Hindlimb muscle (tissue), 1 donor: ENCODE results near the gene TNP2. TPM values are rescaled to one million over a fixed set of nuclear protein-coding genes. Genes with fewer than 3 reads are reported as not detected.
"Not testable (repeated sequence)": the region's sequence is repeated elsewhere in the genome, so short reads cannot be mapped to it uniquely, and the experiment has no call there.

Source experiments
- DNase-seq: peaks from one replicate; pipeline ENCODE4 v3.0.0-alpha.2; 2013
- polyA plus RNA-seq: library from polyadenylated mRNA; unstranded; fragments of 120-200 nt; gene quantifications from one replicate; pipeline ENCODE4 v1.2.1, GENCODE V29; 2013; ENCODE audit not compliant: insufficient read length

Gene TNP2
- polyA plus RNA-seq, 1 donor = not detected

DNA sequence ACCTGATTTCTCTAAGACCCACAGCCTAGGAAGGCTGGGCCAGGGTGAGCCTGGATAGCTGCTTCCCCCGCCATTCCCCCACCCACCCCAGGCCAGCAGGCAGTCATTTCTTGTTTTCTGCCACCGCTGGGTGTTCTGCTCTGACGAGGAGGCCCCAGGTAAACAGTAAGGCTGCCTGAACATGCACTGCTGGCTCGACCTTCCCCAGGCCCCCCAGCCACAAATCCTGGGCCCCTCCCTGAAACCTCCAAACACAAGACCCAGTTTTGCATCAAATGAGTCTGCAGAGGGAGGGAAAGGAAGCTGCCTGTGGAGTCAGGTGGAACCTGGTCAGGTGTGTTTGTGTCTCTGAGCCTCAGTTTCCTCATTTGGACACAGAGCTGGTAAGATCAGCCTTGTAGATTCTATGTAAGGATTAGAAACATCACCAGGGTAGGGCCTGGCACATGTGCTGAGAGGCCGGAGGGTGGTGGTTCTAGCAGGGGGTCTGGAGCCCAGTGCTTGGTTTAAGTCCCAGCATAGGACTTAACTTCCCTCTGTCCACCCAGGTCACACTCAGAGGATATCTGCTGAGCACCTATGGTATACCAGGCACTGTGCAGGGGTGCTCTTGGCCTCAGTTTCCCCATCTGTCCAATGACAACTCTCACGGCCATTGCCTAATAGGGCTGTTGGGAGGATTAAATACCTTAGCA lies 30.9 kb upstream of the TNP2 start:
- no peak for DNase-seq

GRCh38 chr16:11298950-11299547 lies 29.9 kb upstream of the TNP2 start:
- not testable (repeated sequence) for DNase-seq

- no peak for DNase-seq
These were observed 29.2 kb upstream of the TNP2 start for GRCh38 chr16:11298143-11298900.

GRCh38 chr16:11297492-11298142 lies 28.5 kb upstream of the TNP2 start:
- DNase-seq = peak; percentile 24

DNA sequence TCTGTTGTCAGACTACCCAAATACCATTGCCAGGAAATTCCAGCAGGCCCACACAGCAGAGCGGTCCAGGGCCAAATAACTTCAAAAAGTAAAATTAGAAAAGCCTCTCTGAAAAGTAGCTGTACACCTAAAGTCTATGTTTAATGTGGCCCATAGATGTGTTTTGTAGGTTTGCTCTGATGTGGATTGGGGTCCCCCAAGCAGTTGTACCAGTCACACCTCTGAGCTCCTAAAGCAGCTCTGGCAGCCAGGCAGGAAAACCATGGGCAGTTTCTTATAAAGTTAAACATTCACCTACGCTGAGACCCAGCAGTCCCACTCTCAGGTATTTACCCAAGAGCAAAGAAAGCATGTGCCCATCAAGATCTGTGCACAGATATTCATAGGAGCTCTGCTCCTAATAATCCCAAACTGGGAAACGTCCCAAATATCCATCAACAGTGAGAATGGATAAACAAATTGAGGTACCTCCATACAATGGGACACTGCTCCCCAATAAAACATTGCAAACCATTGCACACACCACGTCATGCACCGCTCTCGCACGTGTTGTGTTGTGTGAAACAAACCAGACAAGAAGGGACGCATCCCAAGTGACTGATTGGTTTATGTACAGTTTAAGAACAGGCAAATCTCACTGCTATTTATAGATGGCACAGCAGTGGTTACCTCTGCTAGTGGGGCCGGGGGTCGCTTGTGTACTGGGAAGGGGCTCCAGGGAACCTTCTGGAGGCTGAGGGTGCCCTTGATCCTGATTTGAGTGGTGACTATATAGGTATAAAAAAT lies 27.8 kb upstream of the TNP2 start:
- no peak for DNase-seq

DNA sequence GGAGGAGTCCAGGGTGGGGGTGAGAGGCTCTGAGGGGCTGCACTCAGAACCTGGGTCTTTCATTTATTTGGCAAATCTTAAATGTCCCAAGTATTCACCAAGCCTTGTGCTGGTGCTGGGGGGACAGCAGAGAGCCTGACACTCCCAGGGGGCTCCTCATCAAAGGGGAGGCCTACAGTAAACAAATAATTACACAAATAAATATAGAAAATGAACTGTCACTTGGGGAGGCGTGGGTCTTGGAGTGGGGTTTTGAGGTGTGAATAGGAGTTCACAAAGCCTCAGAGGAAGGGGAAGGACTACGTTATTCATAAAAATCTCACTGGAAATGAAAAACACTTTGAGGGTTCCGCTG lies 27.2 kb upstream of the TNP2 start:
- DNase-seq = no peak

- DNase-seq = no peak
These were observed 26.5 kb upstream of the TNP2 start for GRCh38 chr16:11295672-11296071.

- no peak for DNase-seq
These were observed 23.1 kb upstream of the TNP2 start for GRCh38 chr16:11292076-11292748.

- DNase-seq = no peak
These were observed 22.1 kb upstream of the TNP2 start for GRCh38 chr16:11291091-11291703.

DNA sequence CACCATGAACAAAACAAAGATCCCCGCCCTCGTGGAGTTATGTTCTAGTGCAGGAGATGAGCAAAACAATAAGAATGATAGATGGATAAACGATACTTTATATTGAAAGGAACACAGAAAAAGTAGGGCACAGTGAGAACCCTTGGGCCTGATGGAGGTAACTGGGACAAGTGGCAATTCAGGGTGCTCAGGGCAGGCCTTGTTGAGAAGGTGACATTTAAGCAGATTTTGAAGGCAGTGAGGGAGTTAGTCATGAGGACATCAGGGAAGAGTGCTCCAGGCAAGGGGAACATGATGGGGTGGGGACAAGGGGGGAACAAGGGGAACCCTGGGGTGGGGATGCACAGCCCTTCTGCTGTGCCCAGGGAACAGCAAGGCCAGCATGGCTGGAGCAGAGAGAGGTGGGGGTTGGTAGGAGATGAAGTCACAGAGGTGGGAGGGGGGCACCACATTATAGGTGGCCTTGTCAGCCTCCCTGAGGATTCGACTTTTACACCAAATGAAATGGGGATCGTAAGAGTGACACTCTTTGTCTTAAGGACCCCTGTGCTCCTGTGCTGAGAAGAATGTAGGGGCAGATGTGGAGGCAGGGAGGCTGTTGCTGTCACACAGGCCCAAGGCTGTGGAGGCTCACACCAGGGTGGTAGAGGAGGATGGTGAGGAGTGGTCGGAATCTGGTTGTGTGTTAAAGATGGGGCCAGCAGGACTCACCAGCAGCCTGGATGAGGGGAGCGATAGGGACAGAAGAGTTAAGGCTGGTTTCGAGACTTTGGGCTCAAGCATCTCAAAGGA lies 21.2 kb upstream of the TNP2 start:
- no peak for DNase-seq

DNA sequence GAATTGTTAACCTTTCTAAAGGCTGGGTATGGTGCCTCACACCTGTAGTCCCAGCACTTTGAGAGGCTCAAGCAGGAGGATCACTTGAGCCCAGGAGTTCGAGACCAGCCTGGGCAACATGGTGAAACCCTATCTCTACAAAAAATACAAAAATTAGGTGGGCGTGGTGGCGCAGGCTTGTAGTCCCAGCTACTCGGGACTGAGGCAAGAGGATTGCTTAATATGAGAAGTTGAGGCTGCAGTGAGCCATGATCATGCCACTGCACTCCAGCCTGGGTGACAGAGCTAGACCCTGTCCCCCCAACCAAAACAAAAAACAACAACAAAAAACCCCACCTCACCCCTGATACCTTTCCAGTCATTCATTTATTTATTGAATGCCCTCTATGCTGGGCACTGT lies 20.6 kb upstream of the TNP2 start:
- DNase-seq = not testable (repeated sequence)

DNA sequence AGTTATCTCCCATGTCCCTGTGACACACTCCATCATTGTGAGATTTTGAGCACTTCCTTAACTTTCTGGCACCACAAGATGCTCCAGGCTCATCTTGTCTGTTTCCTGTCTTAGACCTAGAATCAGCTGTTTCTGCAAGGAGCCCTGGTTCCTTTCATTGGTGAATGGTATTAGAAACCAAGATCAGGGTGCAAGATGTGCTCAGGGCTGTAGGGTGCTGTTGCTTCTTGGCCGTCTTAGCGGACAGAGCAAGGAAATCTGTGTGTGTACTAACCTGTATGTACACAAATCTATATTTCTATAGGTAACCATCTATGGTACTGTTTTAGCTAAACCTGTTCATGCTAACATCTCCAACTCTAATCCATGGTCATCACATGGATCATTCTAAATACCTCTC lies 20.1 kb upstream of the TNP2 start:
- no peak for DNase-seq

DNA sequence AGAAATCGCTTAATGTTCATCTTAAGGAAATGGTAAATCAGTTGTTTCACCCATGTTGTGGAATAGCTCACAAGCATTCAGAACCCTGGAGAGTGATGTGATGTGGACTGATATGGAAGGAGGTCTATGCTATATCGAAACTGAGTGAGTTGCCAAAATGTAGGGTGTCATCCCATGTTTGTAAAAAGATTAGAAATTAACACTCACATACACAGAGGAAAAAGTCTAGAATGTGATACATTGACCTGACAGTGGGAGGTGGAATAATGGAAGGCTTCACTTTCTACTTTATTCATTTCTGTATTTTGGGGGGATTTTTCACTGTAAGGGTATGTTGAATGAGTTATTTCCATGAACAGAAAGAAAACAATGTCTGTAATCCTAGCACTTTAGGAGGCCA lies 16.7 kb upstream of the TNP2 start:
- no peak for DNase-seq

DNA sequence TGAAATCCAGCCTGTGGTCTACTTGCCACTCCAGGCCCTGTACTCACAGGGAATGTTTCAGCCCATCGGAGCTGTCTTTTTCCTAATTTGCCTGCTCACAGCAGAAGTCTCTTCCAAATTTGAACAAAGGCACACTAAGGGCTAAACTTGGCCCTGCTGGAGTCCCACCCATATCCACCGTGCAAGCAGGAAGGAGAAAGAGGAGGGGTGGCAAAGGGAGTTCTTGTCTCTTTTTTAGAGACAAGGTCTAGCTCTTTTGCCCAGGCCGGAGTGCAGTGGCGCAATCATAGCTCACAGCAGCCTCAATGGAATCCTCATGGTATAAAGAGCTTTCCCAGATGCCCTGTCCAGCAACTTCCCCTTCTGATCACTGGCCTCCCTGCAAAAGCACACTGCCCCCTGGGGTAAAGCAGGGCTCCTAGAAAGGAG lies 14.7 kb upstream of the TNP2 start:
- no peak for DNase-seq

DNA sequence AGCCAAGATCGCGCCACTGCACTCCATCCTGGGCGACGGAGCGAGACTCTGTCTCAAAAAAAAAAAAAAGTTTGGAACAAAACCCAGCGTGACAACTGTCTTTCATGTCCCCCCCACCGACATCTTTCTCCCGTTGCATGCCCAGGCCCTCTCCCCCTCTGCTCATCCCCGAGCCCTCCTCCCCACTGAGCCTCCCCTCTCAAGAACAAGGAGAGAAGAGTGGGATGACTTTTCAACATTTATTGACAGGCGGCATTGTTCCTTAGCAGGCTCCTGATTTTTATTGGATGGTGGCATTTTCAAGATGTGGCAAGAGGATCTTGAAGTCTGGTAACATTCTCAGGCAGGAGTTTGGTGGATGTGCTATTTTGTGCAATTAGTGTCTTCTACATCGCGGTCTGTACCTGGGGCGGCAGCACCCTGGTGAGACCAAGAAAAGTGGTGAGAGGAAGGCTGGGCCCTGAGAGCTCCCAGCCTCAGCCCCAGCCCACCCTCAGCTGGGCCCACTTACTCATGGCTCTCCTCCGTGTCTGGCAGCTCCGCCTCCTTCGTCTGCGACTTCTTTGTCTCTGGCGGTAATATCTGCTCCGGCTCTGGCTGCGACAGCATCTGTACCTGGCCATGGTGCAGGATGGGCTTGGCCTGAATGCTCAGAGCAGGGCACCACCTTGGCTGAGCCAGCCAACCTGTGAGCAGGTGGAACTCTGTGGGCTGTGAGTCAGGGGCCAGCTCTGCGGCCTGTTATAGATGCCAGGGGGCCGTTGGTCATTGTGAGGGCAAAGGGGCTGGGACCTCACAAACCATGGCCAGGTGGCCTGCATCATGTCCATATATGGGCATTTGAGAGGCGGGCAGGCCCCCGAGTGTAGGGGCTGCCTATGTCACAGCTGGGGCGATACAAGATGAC lies 11.7 kb upstream of the TNP2 start, which contains the start of gene PRM1:
Gene PRM1 (minus strand): TSS at position 715 of the 907 bp plus-strand sequence. CDS start 92 bp downstream, at position 623.
- DNase-seq = no peak

DNA sequence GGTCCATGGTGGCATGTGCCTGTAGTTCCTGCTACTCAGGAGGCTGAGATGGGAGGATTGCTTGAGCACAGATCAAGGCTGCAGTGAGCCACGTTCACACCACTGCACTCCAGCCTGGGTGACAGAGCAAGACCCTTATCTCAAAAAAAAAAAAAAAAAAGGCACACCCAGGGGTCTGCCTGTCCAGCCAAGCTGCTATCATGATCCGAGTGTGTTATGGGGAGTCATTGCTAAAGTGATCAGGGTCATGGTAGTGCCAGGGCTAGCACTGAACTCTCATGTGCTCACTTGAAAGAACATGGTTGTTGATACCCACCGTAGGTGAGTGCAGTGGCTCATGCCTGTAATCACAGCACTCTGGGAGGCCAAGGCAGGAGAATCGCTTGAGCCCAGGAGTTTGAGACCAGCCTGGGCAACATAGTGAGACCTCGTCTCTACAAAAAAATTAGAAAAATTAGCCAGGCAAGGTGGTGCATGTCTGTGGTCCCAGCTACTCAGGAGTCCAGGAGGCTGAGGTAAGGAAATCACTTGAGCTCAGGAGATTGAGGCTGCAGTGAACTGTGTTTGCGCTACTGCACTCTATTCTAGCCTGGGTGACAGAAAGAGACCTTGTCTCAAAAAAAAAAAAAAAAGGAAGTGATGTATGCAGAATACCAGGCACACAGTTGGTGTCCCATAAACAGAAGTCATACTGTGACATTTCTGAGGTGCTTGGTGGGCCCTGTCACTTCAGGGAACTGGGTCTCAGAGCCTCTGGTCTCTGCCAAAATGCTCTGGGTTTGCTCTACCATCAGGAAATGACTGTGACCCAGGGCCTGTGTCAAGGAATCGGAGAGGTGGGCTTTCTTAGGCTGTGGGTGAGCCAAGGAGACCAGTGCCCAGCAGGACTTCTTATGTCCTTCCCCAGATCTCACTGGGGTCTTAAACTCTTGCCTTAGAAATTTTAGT lies 9.8 kb upstream of the TNP2 start:
- no peak for DNase-seq

DNA sequence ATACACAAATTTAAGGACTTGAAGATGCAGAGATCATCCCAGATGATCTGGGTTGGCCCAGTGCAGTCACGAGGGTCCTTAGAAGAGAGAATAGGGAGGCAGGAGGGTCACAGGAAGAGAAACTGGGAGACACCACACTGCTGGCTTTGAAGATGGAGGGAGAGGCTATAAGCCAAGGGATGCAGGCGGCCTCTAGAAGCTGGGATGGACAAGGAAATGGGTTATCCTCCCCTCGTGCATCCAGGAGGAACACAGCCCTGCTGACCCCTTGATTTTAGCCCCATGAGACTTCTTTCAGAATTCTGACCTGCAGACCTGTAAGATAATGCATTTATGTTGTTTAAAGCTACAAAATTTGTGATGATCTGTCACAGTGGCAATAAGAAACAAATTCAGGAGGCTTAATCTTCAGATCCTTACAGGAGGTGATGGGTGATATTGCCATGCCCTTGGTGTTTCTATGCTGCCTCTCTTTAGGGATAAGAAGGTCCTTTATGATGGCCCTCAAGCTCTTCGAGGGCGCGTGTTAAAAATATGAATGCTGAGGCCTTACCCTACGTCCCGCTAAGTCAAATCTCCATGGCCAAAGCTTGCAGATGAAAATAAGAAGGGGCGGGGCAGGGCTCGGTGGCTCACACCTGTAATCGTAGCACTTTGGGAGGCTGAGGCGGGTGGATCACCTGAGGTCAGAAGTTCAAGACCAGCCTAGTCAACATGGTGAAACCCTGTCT lies 8.6 kb upstream of the TNP2 start:
- DNase-seq = no peak
